K562 (cell line): Measurements from ENCODE around the gene SCARF2.
"Not testable (repeated sequence)": the region's sequence is repeated elsewhere in the genome, so short reads cannot be mapped to it uniquely, and the experiment has no call there.

Experiments used
- CHD4 ChIP-seq: fragments of 200-600 bp; sonication (generic); IDR thresholded peaks from 3 replicates; pipeline ENCODE4 v1.6.1; 2012; ENCODE audit warnings: low read depth, mild to moderate bottlenecking, mixed read lengths, low read length, inconsistent platforms; ENCODE audit not compliant: insufficient read depth, insufficient replicate concordance, poor library complexity, severe bottlenecking
- DACH1 ChIP-seq: fragments of 450-650 bp; IDR thresholded peaks from 2 replicates; pipeline ENCODE4 v1.6.1; 2018; ENCODE audit not compliant: partially characterized antibody
- KDM1A ChIP-seq, 2 experiments: fragments of 450-650 bp; IDR thresholded peaks; 2 replicates each; pipeline ENCODE4 v1.6.1; 2016; ENCODE audit warnings: mild to moderate bottlenecking in 2 of 2
- MED1 ChIP-seq: sonication (generic); formaldehyde crosslinking; IDR thresholded peaks from 2 replicates; pipeline ENCODE4 v1.8.1; 2023; ENCODE audit warnings: missing genetic modification reagents, borderline replicate concordance
- SOX6 ChIP-seq: fragments of 450-650 bp; IDR thresholded peaks from 2 replicates; pipeline ENCODE4 v1.6.1; 2014; ENCODE audit warnings: mild to moderate bottlenecking
- TRIM28 ChIP-seq: fragments of 450-650 bp; IDR thresholded peaks from 2 replicates; pipeline ENCODE4 v1.6.1; 2017
- U2AF1 ChIP-seq: fragments of 200-400 bp; formaldehyde crosslinking; optimal IDR thresholded peaks from 2 replicates; pipeline ENCODE3; 2017; ENCODE audit warnings: mild to moderate bottlenecking, low read depth, low read length, moderate library complexity
- ZFP30 ChIP-seq: fragments of 250-450 bp; sonication (Bioruptor Pico); IDR thresholded peaks from 2 replicates; pipeline ENCODE4 v1.8.0; 2022; ENCODE audit warnings: moderate library complexity, mild to moderate bottlenecking, inconsistent platforms, borderline replicate concordance
- ZNF263 ChIP-seq: sonication (generic); formaldehyde crosslinking; IDR thresholded peaks from 2 replicates; pipeline ENCODE4 v1.8.0; 2022; ENCODE audit warnings: mild to moderate bottlenecking, missing genetic modification reagents, borderline replicate concordance
- ZNF41 ChIP-seq: fragments of 250-450 bp; sonication (Bioruptor Pico); conservative IDR thresholded peaks from 2 replicates; pipeline ENCODE4 v1.4.0; 2020; ENCODE audit warnings: mild to moderate bottlenecking
- TF ChIP-seq, protein P1 (sequence below), 3 experiments: IDR thresholded peaks in 2 of 3; conservative IDR thresholded peaks in 1 of 3; 2 replicates each; pipeline ENCODE4 v1.5.1; 2011 to 2012; ENCODE audit warnings: low read length in 3 of 3, mild to moderate bottlenecking in 3 of 3, control low read depth in 2 of 3, improper control_type of control experiment in 1 of 3, inconsistent platforms in 1 of 3, low read depth in 1 of 3, mixed read lengths in 1 of 3, moderate library complexity in 1 of 3; ENCODE audit not compliant: insufficient read depth in 2 of 3
- TF ChIP-seq, protein P2 (sequence below), 2 experiments: fragments of 450-650 bp; IDR thresholded peaks; 2 replicates each; pipeline ENCODE4 v1.6.1; 2016; ENCODE audit warnings: mild to moderate bottlenecking in 2 of 2, borderline replicate concordance in 1 of 2, low read depth in 1 of 2, moderate library complexity in 1 of 2
- TF ChIP-seq, protein P3 (sequence below): sonication (generic); formaldehyde crosslinking; IDR thresholded peaks from 2 replicates; pipeline ENCODE4 v1.8.1; 2022; ENCODE audit warnings: missing genetic modification reagents

DNA sequence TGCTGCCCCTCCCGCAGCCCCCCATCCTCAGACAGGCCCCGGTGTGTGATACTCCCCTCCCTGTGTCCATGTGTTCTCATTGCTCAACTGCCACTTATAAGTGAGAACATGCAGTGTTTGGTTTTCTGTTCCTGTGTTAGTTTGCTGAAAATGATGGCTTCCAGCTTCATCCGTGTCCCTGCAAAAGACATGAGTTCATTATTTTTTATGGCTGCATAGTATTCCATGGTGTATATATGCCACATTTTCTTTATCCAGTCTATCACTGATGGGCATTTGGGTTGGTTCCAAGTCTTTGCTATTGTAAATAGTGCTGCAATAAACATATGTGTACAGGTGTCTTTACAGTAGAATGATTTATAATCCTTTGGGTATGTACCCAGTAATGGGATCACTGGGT lies 22.4 kb downstream of the SCARF2 start:
- TF ChIP-seq CHD4; MED1 (CRISPR knock-in tag); ZFP30 (CRISPR knock-in tag); ZNF263 (CRISPR knock-in tag); DACH1; KDM1A (IDR thresholded peaks at IDR 0.05); ZNF41 (CRISPR knock-in tag); U2AF1; SOX6; TRIM28: not testable (repeated sequence)
- TF ChIP-seq, protein P1, sequence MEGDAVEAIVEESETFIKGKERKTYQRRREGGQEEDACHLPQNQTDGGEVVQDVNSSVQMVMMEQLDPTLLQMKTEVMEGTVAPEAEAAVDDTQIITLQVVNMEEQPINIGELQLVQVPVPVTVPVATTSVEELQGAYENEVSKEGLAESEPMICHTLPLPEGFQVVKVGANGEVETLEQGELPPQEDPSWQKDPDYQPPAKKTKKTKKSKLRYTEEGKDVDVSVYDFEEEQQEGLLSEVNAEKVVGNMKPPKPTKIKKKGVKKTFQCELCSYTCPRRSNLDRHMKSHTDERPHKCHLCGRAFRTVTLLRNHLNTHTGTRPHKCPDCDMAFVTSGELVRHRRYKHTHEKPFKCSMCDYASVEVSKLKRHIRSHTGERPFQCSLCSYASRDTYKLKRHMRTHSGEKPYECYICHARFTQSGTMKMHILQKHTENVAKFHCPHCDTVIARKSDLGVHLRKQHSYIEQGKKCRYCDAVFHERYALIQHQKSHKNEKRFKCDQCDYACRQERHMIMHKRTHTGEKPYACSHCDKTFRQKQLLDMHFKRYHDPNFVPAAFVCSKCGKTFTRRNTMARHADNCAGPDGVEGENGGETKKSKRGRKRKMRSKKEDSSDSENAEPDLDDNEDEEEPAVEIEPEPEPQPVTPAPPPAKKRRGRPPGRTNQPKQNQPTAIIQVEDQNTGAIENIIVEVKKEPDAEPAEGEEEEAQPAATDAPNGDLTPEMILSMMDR (IDR thresholded peaks at IDR 0.05 in 2 of 3, conservative IDR thresholded peaks at IDR 0.05 in 1 of 3; ENCODE audit: insufficient read depth in 2 of 3, low read depth in 1 of 3, low read length in 3 of 3), result not testable (repeated sequence)
- TF ChIP-seq, protein P2, sequence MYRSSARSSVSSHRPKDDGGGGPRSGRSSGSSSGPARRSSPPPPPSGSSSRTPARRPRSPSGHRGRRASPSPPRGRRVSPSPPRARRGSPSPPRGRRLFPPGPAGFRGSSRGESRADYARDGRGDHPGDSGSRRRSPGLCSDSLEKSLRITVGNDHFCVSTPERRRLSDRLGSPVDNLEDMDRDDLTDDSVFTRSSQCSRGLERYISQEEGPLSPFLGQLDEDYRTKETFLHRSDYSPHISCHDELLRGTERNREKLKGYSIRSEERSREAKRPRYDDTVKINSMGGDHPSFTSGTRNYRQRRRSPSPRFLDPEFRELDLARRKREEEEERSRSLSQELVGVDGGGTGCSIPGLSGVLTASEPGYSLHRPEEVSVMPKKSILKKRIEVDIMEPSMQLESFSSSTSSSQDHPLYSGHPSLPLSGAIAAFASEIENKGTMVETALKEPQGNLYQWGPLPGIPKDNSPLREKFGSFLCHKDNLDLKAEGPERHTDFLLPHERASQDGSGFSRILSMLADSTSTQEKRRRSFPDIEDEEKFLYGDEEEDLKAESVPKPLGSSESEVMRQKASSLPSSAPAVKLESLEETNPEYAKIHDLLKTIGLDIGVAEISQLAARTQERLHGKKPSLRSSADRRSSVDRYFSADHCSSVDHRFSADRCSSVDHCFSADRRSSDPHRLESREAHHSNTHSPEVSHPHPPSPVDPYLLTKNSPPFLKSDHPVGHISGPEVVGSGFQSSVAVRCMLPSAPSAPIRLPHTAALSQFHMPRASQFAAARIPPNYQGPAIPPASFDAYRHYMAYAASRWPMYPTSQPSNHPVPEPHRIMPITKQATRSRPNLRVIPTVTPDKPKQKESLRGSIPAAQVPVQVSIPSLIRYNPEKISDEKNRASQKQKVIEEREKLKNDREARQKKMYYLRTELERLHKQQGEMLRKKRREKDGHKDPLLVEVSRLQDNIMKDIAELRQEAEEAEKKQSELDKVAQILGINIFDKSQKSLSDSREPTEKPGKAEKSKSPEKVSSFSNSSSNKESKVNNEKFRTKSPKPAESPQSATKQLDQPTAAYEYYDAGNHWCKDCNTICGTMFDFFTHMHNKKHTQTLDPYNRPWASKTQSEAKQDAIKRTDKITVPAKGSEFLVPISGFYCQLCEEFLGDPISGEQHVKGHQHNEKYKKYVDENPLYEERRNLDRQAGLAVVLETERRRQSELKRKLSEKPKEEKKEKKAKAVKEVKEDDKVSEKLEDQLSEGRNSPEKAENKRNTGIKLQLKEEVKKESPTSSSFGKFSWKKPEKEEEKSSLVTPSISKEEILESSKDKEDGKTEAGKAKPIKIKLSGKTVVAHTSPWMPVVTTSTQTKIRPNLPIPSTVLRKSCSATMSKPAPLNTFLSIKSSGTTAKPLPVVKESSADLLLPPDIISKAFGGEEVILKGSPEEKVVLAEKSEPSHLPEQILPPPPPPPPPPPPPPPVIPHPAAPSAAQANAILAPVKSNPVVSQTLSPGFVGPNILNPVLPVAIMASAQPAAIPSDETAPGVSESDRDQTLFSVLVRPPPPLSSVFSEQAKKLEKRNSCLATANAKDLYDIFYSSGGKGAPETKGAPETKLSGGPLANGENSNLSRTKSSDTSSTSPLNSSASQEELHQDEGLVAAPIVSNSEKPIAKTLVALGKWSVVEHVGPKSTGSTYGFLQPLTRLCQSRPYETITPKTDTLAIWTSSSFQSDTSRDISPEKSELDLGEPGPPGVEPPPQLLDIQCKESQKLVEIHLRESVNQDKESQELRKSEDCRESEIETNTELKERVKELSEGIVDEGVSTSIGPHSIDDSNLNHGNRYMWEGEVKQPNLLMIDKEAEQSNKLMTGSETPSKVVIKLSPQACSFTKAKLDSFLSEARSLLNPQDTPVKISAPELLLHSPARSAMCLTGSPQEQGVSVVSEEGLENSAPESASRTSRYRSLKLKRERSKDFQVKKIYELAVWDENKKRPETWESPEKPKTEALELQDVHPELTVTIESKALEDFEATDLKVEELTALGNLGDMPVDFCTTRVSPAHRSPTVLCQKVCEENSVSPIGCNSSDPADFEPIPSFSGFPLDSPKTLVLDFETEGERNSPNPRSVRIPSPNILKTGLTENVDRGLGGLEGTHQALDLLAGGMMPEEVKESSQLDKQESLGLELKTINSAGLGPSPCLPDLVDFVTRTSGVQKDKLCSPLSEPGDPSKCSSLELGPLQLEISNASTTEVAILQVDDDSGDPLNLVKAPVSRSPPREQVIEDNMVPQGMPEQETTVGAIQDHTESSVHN (IDR thresholded peaks at IDR 0.05; ENCODE audit: borderline replicate concordance in 1 of 2, low read depth in 1 of 2), result not testable (repeated sequence)
- TF ChIP-seq, protein P3, sequence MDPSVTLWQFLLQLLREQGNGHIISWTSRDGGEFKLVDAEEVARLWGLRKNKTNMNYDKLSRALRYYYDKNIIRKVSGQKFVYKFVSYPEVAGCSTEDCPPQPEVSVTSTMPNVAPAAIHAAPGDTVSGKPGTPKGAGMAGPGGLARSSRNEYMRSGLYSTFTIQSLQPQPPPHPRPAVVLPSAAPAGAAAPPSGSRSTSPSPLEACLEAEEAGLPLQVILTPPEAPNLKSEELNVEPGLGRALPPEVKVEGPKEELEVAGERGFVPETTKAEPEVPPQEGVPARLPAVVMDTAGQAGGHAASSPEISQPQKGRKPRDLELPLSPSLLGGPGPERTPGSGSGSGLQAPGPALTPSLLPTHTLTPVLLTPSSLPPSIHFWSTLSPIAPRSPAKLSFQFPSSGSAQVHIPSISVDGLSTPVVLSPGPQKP, result not testable (repeated sequence)
